Esophagus squamous epithelium (tissue), 4 donors: ENCODE results near the gene LRRC37A3.

ENCODE experiments used
- POLR2A ChIP-seq, 4 donors: fragments of 450-650 bp; IDR thresholded peaks; one replicate each; pipeline ENCODE4 v1.6.1; 2017; ENCODE audit warnings: antibody characterized with exemption in 4 of 4, mild to moderate bottlenecking in 4 of 4, moderate library complexity in 3 of 4
- TF ChIP-seq, protein P1 (sequence below), 6 experiments: fragments of 450-650 bp in 4 of 6; fragments of 200-600 bp in 2 of 6; sonication (generic) in 2 of 6; IDR thresholded peaks; one replicate each; pipeline ENCODE4 v1.5.1; 2016 to 2019; ENCODE audit warnings: antibody characterized with exemption in 6 of 6, mild to moderate bottlenecking in 4 of 6, moderate library complexity in 4 of 6

DNA sequence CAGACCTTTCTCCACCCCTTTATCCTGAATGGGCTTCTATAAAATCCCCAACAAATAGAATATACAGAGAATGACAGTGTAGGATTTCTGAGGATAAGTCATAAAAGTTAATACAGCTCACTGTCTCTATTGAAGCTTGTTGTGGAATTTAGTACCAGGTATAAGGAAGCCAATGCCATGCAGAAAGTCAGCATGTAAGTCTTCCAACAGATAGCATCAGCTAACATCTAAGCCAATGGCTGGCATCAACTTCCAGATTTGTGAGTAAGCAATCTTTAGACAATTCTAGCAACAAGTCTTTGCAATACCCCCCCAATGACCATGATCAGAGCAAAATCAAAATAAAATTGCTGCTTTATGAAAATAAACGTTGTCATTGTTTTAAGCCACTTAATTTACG, 22.5 kb upstream of the LRRC37A3 start:
- TF ChIP-seq, protein P1, sequence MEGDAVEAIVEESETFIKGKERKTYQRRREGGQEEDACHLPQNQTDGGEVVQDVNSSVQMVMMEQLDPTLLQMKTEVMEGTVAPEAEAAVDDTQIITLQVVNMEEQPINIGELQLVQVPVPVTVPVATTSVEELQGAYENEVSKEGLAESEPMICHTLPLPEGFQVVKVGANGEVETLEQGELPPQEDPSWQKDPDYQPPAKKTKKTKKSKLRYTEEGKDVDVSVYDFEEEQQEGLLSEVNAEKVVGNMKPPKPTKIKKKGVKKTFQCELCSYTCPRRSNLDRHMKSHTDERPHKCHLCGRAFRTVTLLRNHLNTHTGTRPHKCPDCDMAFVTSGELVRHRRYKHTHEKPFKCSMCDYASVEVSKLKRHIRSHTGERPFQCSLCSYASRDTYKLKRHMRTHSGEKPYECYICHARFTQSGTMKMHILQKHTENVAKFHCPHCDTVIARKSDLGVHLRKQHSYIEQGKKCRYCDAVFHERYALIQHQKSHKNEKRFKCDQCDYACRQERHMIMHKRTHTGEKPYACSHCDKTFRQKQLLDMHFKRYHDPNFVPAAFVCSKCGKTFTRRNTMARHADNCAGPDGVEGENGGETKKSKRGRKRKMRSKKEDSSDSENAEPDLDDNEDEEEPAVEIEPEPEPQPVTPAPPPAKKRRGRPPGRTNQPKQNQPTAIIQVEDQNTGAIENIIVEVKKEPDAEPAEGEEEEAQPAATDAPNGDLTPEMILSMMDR (IDR thresholded peaks at IDR 0.05): no peak
- TF ChIP-seq POLR2A (IDR thresholded peaks at IDR 0.05): no peak
